Hepatocyte (in vitro differentiated cells): ENCODE data around the gene SHC3. TPM values are rescaled to one million over a fixed set of nuclear protein-coding genes. Genes with fewer than 3 reads are reported as not detected.

ENCODE experiments used
- DNase-seq: peaks from one replicate; pipeline ENCODE4 v3.0.0-alpha.2; 2016; ENCODE audit warnings: low spot score
- H2AFZ ChIP-seq: fragments of 200-600 bp; sonication (generic); 2 replicates; pipeline ENCODE4 v1.6.0; 2016; ENCODE audit warnings: antibody characterized with exemption, mild to moderate bottlenecking
- H3K27ac ChIP-seq: fragments of 200-600 bp; sonication (generic); 2 replicates; pipeline ENCODE4 v1.5.1; 2016; ENCODE audit warnings: mild to moderate bottlenecking
- H3K27me3 ChIP-seq: fragments of 200-600 bp; sonication (generic); 2 replicates; pipeline ENCODE4 v1.6.1; 2016
- H3K36me3 ChIP-seq: fragments of 200-600 bp; sonication (generic); replicated peaks from 2 replicates; pipeline ENCODE4 v1.5.1; 2016; ENCODE audit warnings: low read depth; ENCODE audit not compliant: insufficient read depth
- H3K4me1 ChIP-seq: fragments of 200-600 bp; sonication (generic); 2 replicates; pipeline ENCODE4 v1.5.1; 2016; ENCODE audit warnings: mild to moderate bottlenecking, moderate library complexity; ENCODE audit not compliant: insufficient read depth
- H3K4me2 ChIP-seq: fragments of 200-600 bp; sonication (generic); 2 replicates; pipeline ENCODE4 v1.6.0; 2016
- H3K4me3 ChIP-seq: fragments of 200-600 bp; sonication (generic); 2 replicates; pipeline ENCODE4 v1.5.1; 2016; ENCODE audit warnings: mild to moderate bottlenecking
- H3K79me2 ChIP-seq: fragments of 200-600 bp; sonication (generic); 2 replicates; pipeline ENCODE4 v1.6.0; 2017; ENCODE audit warnings: mild to moderate bottlenecking
- H3K9me2 ChIP-seq: fragments of 200-600 bp; sonication (generic); replicated peaks from 2 replicates; pipeline ENCODE4 v1.6.0; 2017; ENCODE audit warnings: mild to moderate bottlenecking; ENCODE audit not compliant: insufficient read depth
- H3K9me3 ChIP-seq: fragments of 200-600 bp; sonication (generic); 2 replicates; pipeline ENCODE4 v1.5.1; 2016; ENCODE audit warnings: low read depth, mild to moderate bottlenecking
- H4K20me1 ChIP-seq: fragments of 200-600 bp; sonication (generic); 2 replicates; pipeline ENCODE4 v1.6.0; 2016; ENCODE audit warnings: mild to moderate bottlenecking; ENCODE audit not compliant: insufficient read depth, poor library complexity, severe bottlenecking
- EZH2 ChIP-seq: fragments of 200-600 bp; sonication (generic); IDR thresholded peaks from 2 replicates; pipeline ENCODE4 v1.6.1; 2016; ENCODE audit warnings: antibody characterized with exemption, mild to moderate bottlenecking, borderline replicate concordance
- EZH2phosphoT487 ChIP-seq: fragments of 200-600 bp; sonication (generic); IDR thresholded peaks from one replicate; pipeline ENCODE4 v1.6.1; 2018; ENCODE audit warnings: antibody characterized with exemption, mild to moderate bottlenecking, low read depth, moderate library complexity; ENCODE audit not compliant: unreplicated experiment, severe bottlenecking
- WGBS: methylation state at CpG from one replicate; pipeline ENCODE4 v1.1.6; 2016; ENCODE audit warnings: low lambda C conversion rate; ENCODE audit errors: missing lambda C conversion rate; 5-methylcytosine and 5-hydroxymethylcytosine counted together
- polyA plus RNA-seq: library from polyadenylated mRNA; unstranded; fragments of >200 nt; fragmentation: Nextera tagmentation; extraction: Ambion mirVana; gene quantifications from 2 replicates; pipeline ENCODE4 v1.2.1, GENCODE V29; 2016
- total RNA-seq: library from RNA; depleted of rRNA; stranded (reverse); fragments of >200 nt; gene quantifications from 2 replicates; pipeline ENCODE4 v1.2.3, GENCODE V29; 2014
- TF ChIP-seq, protein P1 (sequence below): fragments of 200-600 bp; sonication (generic); IDR thresholded peaks from 2 replicates; pipeline ENCODE4 v1.5.1; 2016; ENCODE audit warnings: antibody characterized with exemption, mild to moderate bottlenecking; ENCODE audit not compliant: poor library complexity

Gene SHC3
- total and polyA plus RNA-seq, 2 experiments from 2014 or later, result 1.5 to 1.8 TPM

- no peaks in the 10 kb centered on the region for H3K36me3 ChIP-seq
- peaks cover 37% of the 10 kb centered on the region for H3K4me1 ChIP-seq
- H3K27me3 ChIP-seq, result no peaks in the 10 kb centered on the region
- no peaks in the 10 kb centered on the region for H3K9me3 ChIP-seq
- WGBS, result 41% methylated on average over 4 of the region's 4 CpGs
- no peak for DNase-seq
- no peak for TF ChIP-seq EZH2
- no peak for TF ChIP-seq EZH2phosphoT487
- TF ChIP-seq, protein P1, sequence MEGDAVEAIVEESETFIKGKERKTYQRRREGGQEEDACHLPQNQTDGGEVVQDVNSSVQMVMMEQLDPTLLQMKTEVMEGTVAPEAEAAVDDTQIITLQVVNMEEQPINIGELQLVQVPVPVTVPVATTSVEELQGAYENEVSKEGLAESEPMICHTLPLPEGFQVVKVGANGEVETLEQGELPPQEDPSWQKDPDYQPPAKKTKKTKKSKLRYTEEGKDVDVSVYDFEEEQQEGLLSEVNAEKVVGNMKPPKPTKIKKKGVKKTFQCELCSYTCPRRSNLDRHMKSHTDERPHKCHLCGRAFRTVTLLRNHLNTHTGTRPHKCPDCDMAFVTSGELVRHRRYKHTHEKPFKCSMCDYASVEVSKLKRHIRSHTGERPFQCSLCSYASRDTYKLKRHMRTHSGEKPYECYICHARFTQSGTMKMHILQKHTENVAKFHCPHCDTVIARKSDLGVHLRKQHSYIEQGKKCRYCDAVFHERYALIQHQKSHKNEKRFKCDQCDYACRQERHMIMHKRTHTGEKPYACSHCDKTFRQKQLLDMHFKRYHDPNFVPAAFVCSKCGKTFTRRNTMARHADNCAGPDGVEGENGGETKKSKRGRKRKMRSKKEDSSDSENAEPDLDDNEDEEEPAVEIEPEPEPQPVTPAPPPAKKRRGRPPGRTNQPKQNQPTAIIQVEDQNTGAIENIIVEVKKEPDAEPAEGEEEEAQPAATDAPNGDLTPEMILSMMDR, result no peak
- peaks cover 61% of the 10 kb centered on the region for H3K79me2 ChIP-seq
- no peaks in the 10 kb centered on the region for H3K9me2 ChIP-seq
- peak overlapping the region; percentile 95 for H3K4me2 ChIP-seq
- peak overlapping the region; percentile 68 for H3K27ac ChIP-seq
- no peak overlapping the region for H2AFZ ChIP-seq
- H4K20me1 ChIP-seq, result peaks cover 13% of the 10 kb centered on the region
- H3K4me3 ChIP-seq, result peak overlapping the region; percentile 77
These were observed 186.1 kb downstream of the SHC3 start for GRCh38 chr9:88992556-88992955.

DNA sequence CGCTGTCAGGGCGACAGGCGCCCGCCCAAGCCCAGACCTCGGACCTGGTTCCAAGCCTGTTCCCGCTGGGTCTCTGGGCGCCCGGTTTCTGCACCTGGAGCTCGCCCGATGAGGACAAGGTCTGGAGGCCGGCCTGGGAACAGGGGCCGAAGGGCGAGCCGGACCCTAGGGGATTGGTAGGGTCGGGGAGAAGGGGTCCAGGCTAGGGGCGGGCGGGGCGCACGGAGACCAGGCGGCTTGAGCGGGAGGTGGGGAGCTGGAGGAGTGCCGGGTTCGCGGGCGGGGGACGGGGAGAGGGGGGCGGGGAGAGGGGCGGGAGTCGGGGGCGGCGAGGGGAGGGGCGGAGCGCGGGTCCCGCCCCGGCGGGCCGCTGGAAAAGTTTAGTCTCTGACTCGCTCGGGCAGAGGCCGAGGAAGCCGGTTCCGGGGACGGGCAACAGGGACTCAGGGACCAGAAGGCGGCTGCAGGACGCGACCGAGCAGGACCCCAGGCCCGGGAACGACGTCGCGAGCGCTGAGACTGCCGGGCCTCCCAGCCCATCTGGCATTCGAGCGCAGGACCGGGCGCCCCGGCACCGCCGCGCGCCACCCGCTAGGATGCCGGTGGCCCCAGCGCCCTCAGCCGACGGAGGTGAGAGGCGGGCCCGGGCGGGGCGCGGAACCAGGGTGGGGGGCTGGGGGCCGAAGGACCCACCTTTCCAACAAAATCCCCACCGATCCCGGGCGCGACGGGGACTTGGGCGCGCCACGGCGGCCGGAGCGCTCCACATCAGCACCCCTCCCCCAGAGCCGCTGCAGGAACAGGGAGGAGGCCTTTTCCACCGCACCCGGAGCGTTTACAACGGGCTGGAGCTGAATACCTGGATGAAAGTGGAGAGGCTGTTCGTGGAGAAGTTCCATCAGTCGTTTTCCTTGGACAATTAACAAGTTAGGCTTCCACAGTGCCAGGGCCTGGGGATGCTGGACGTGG is 187.3 kb downstream of the SHC3 start, which contains the start of gene S1PR3:
Gene S1PR3, plus strand, starts transcription at position 403 of the 969 bp plus-strand sequence. CDS start 9,733 bp downstream, outside the sequence.
- peak within 1 kb of the TSS; percentile 77 for H3K4me3 ChIP-seq
- TF ChIP-seq EZH2phosphoT487 (no peak), EZH2 (no peak)
- TF ChIP-seq, protein P1, result peak; percentile 17
- H3K9me2 ChIP-seq, result no peaks in the 10 kb centered on the region
- H3K4me1 ChIP-seq, result peaks cover 33% of the 10 kb centered on the region
- H3K27ac ChIP-seq, result peak within 1 kb of the TSS; percentile 81
- no peaks in the 10 kb centered on the region for H3K27me3 ChIP-seq
- WGBS, result under 1% methylated on average over 38 of the region's 94 CpGs
- DNase-seq, result peak; percentile 77
- H3K9me3 ChIP-seq, result no peaks in the 10 kb centered on the region
- peak within 1 kb of the TSS; percentile 79 for H2AFZ ChIP-seq
- H4K20me1 ChIP-seq, result peaks cover 13% of the 10 kb centered on the region
- peak within 1 kb of the TSS; percentile 95 for H3K4me2 ChIP-seq
- peaks cover 49% of the 10 kb centered on the region for H3K79me2 ChIP-seq
- H3K36me3 ChIP-seq, result no peaks in the 10 kb centered on the region

DNA sequence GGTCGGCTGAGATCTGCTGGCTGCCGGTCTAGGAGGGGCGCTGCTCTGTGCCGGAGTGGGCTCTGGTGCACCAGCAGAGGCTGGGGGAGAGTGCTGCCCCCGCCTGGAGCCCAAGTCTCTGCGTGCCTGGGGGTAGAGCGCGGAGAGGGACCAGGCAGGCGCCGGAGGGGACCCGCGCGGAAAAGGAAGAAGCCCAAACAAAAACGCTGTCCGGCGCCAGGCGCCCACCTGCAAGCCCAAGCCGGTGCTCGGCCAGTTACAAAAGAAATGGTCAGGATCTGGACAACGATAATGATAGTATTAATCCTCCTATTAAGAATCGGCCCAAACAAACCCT is 187.9 kb downstream of the SHC3 start:
- TF ChIP-seq, protein P1, result peak; percentile 30
- TF ChIP-seq EZH2phosphoT487 (no peak), EZH2 (no peak)
- H3K27ac ChIP-seq, result peak overlapping the region; percentile 81
- no peaks in the 10 kb centered on the region for H3K9me3 ChIP-seq
- H4K20me1 ChIP-seq, result peaks cover 9% of the 10 kb centered on the region
- peak overlapping the region; percentile 77 for H3K4me3 ChIP-seq
- DNase-seq, result peak; percentile 37
- peak overlapping the region; percentile 79 for H2AFZ ChIP-seq
- no peaks in the 10 kb centered on the region for H3K9me2 ChIP-seq
- WGBS, result 5% methylated on average over 21 of the region's 21 CpGs
- H3K4me1 ChIP-seq, result peaks cover 31% of the 10 kb centered on the region
- H3K36me3 ChIP-seq, result no peaks in the 10 kb centered on the region
- H3K4me2 ChIP-seq, result peak overlapping the region; percentile 95
- no peaks in the 10 kb centered on the region for H3K27me3 ChIP-seq
- H3K79me2 ChIP-seq, result peaks cover 43% of the 10 kb centered on the region
